ENCODE data around the gene FMN1.
A peak's percentile ranks its signal among the peaks of the same experiment; 100 is the strongest.

The FMN1 gene

GRCh38 chr15:33059184-33059583, 135.3 kb downstream of the FMN1 start:
- H3K4me3 ChIP-seq (ENCODE audit: low read depth, low read length), result no peak overlapping the region
- TF ChIP-seq, protein P1, sequence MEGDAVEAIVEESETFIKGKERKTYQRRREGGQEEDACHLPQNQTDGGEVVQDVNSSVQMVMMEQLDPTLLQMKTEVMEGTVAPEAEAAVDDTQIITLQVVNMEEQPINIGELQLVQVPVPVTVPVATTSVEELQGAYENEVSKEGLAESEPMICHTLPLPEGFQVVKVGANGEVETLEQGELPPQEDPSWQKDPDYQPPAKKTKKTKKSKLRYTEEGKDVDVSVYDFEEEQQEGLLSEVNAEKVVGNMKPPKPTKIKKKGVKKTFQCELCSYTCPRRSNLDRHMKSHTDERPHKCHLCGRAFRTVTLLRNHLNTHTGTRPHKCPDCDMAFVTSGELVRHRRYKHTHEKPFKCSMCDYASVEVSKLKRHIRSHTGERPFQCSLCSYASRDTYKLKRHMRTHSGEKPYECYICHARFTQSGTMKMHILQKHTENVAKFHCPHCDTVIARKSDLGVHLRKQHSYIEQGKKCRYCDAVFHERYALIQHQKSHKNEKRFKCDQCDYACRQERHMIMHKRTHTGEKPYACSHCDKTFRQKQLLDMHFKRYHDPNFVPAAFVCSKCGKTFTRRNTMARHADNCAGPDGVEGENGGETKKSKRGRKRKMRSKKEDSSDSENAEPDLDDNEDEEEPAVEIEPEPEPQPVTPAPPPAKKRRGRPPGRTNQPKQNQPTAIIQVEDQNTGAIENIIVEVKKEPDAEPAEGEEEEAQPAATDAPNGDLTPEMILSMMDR (IDR thresholded peaks at IDR 0.05; ENCODE audit: insufficient read depth, low read length, missing control alignments), result no peak
- POLR2A ChIA-PET, result interaction anchor here (0.6 kb wide), 1 partner anchor 729 kb away, joined by 3 read pairs; no protein-coding TSS in a partner anchor
- CTCF ChIA-PET, result interaction anchor here (1.2 to 1.5 kb wide), 2 partner anchors 73 to 89 kb away, joined by 3 to 4 read pairs; no protein-coding TSS in a partner anchor
- peak; percentile 19 for DNase-seq (ENCODE audit: low read depth, low spot score)

- no peak for DNase-seq (ENCODE audit: low read depth, low spot score)
- TF ChIP-seq, protein P1 (IDR thresholded peaks at IDR 0.05; ENCODE audit: insufficient read depth, low read length, missing control alignments), result no peak
- ChIA-PET CTCF (interaction anchor here (0.8 to 1.0 kb wide), 3 partner anchors 9 to 76 kb away, joined by 3 read pairs; no protein-coding TSS in a partner anchor), POLR2A (no interaction called here)
- no peak overlapping the region for H3K4me3 ChIP-seq (ENCODE audit: low read depth, low read length)
Observed at GRCh38 chr15:33057845-33058244, 136.7 kb downstream of the FMN1 start.

DNA sequence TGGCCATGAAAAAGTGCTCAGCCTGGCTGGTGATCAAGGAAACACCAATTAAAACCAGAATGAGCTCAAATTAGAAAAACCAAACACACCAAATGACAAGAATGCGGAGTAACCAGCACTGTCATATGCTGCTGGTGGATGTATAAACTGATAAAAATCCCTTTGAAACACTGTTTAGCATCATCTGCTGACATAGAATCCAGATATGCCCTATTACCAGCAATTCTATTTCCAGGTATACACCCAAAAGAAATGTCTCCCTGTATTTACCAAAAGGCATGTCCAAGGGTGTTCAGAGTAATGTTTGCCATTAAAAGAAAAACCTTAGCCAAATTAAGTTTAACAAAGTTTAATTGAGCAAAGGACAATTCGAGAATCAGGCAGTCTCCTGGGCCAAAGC, 138.6 kb downstream of the FMN1 start:
- ChIA-PET POLR2A (no interaction called here), CTCF (interaction anchor here (0.7 to 0.9 kb wide), 3 partner anchors 14 to 76 kb away, joined by 3 to 4 read pairs (median 4); no protein-coding TSS in a partner anchor)
- no peak for DNase-seq (ENCODE audit: low read depth, low spot score)
- TF ChIP-seq, protein P1 (IDR thresholded peaks at IDR 0.05; ENCODE audit: insufficient read depth, low read length, missing control alignments), result no peak
- H3K4me3 ChIP-seq (ENCODE audit: low read depth, low read length), result no peak overlapping the region

DNA sequence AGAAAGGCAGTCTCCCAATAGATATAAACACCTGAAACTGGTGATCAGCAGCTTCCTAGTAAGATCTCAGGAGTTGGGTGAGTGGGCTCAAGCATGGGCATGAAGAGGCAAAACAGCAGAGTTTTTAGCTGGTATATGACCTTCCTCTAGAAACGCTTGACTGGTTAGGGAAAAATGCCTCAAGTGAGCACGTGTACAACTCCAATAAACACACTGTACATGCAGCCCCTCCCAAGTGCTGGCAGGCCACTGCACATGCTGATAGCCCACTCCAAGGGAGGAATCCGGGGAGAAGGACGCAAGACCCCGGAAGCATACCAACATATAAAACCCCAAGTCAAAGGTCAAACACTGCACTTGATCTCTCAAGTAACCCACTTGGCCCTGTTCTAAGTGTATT, 143.0 kb downstream of the FMN1 start:
- ChIA-PET CTCF (interaction anchor here (1.2 kb wide), 1 partner anchor 14 kb away, joined by 3 read pairs; no protein-coding TSS in a partner anchor), POLR2A (no interaction called here)
- TF ChIP-seq, protein P1 (IDR thresholded peaks at IDR 0.05; ENCODE audit: insufficient read depth, low read length, missing control alignments), result no peak
- DNase-seq (ENCODE audit: low read depth, low spot score), result no peak
- H3K4me3 ChIP-seq (ENCODE audit: low read depth, low read length), result no peak overlapping the region

- TF ChIP-seq, protein P1 (IDR thresholded peaks at IDR 0.05; ENCODE audit: insufficient read depth, low read length, missing control alignments), result no peak
- DNase-seq (ENCODE audit: low read depth, low spot score), result no peak
- POLR2A ChIA-PET, result no interaction called here
- H3K4me3 ChIP-seq (ENCODE audit: low read depth, low read length), result no peak overlapping the region
- CTCF ChIA-PET, result interaction anchor here (3.1 kb wide), 1 partner anchor 26 kb away, joined by 10 read pairs; no protein-coding TSS in a partner anchor
Observed at GRCh38 chr15:33048255-33048654, 146.3 kb downstream of the FMN1 start.

- CTCF ChIA-PET, result interaction anchor here (3.1 kb wide), 1 partner anchor 25 kb away, joined by 10 read pairs; no protein-coding TSS in a partner anchor
- TF ChIP-seq, protein P1 (IDR thresholded peaks at IDR 0.05; ENCODE audit: insufficient read depth, low read length, missing control alignments), result no peak
- H3K4me3 ChIP-seq (ENCODE audit: low read depth, low read length), result no peak overlapping the region
- POLR2A ChIA-PET, result no interaction called here
- no peak for DNase-seq (ENCODE audit: low read depth, low spot score)
Observed at GRCh38 chr15:33047077-33047476, 147.4 kb downstream of the FMN1 start.
